ENCODE data around the gene TMEM247. TPM values are rescaled to one million over a fixed set of nuclear protein-coding genes. Genes with fewer than 3 reads are reported as not detected.

The TMEM247 gene
- total and polyA plus RNA-seq, 2 of the 8 experiments (the other 6 are each of a cell fraction or from before 2014, with no cell fraction given): not detected

GRCh38 chr2:46514738-46515137 is 35.4 kb downstream of the TMEM247 start:
- Histone ChIP-seq H2AFZ (ENCODE audit: low read length) (no peak overlapping the region), H3K4me1 (replicated peaks in 1 of 4; ENCODE audit: control insufficient read depth in 3 of 4, insufficient read depth in 4 of 4, low read length in 3 of 4) (no peaks in the 10 kb centered on the region), H2BK12ac (ENCODE audit: low read depth, low read length) (no peak overlapping the region), H3K4me3 (ENCODE audit: extremely low read depth in 1 of 4, insufficient read depth in 2 of 4, low read depth in 3 of 4, low read length in 4 of 4) (no peak overlapping the region), H4K5ac (ENCODE audit: insufficient read length, low read depth, low read length) (no peak overlapping the region), H4K91ac (replicated peaks; ENCODE audit: insufficient read length, low read length) (no peak overlapping the region), H3K23me2 (ENCODE audit: low read depth, low read length) (no peaks in the 10 kb centered on the region), H3K14ac (ENCODE audit: insufficient read length) (no peak overlapping the region), H4K20me1 (replicated peaks in 1 of 2; ENCODE audit: control insufficient read depth in 1 of 2, insufficient read depth in 2 of 2, low read length in 2 of 2) (no peaks in the 10 kb centered on the region), H3K4me2 (ENCODE audit: insufficient read depth in 1 of 2, low read depth in 2 of 2, low read length in 2 of 2) (no peak overlapping the region), H2BK20ac (ENCODE audit: low read length) (no peak overlapping the region), H2AK5ac (ENCODE audit: low read depth, low read length) (no peak overlapping the region), H3K4ac (replicated peaks; ENCODE audit: insufficient read length, low read depth, low read length) (no peak overlapping the region), H3K23ac (ENCODE audit: insufficient read length) (no peak overlapping the region), H3K36me3 (ENCODE audit: control insufficient read depth in 2 of 4, insufficient read depth in 4 of 4, low read length in 3 of 4) (no peaks in the 10 kb centered on the region; a peak in 1 of 8 replicates), H2BK5ac (ENCODE audit: low read depth, low read length) (no peak overlapping the region), H3K9ac (replicated peaks in 1 of 4; ENCODE audit: extremely low read depth in 1 of 4, low read depth in 3 of 4, low read length in 3 of 4) (no peak overlapping the region), H3K56ac (replicated peaks; ENCODE audit: insufficient read length, low read depth, low read length) (no peak overlapping the region), H2BK15ac (ENCODE audit: low read length) (no peak overlapping the region), H3K79me1 (ENCODE audit: low read depth, low read length) (no peaks in the 10 kb centered on the region), H2BK120ac (replicated peaks; ENCODE audit: low read depth, low read length) (no peak overlapping the region), H3K27ac (ENCODE audit: low read depth, low read length) (no peak overlapping the region), H3K79me2 (ENCODE audit: control insufficient read depth in 1 of 2, insufficient read depth in 2 of 2, low read length in 2 of 2) (no peaks in the 10 kb centered on the region), H3K9me3 (ENCODE audit: insufficient read depth in 2 of 2, low read depth in 1 of 2, low read length in 1 of 2) (no peaks in the 10 kb centered on the region), H3K27me3 (replicated peaks in 1 of 4; ENCODE audit: control insufficient read depth in 3 of 4, extremely low read depth in 1 of 4, insufficient read depth in 3 of 4, low read length in 3 of 4) (no peaks in the 10 kb centered on the region), H4K8ac (ENCODE audit: extremely low read depth, insufficient read depth, low read length) (no peak overlapping the region), H3K18ac (ENCODE audit: extremely low read depth, low read length) (no peak overlapping the region)
- POLR2A ChIA-PET (ENCODE audit: partially characterized antibody): no interaction called here
- WGBS, 2 experiments (ENCODE audit: extremely low coverage in 1 of 2, insufficient coverage in 1 of 2, insufficient read length in 1 of 2, insufficient replicate concordance in 2 of 2, low coverage in 1 of 2, low lambda C conversion rate in 2 of 2, missing lambda C conversion rate in 1 of 2): 96% methylated on average over 1 of the region's 1 CpG; no CpG with 5 or more reads in 1 of the 2 experiments
- no peak for DNase-seq (ENCODE audit: low read depth in 1 of 2, low spot score in 2 of 2)
- CTCF ChIA-PET (ENCODE audit: partially characterized antibody): interaction anchor here (0.6 kb wide), 1 partner anchor 364 kb away, joined by 3 read pairs; no protein-coding TSS in a partner anchor
- no peak for FAIRE-seq
- TF ChIP-seq ZNF274 (IDR thresholded peaks at IDR 0.05; ENCODE audit: borderline replicate concordance, extremely low read depth, low read length): no peak
- no peak for TF ChIP-seq TAF1 (IDR thresholded peaks at IDR 0.05; ENCODE audit: low read depth, low read length)
- no peak for TF ChIP-seq TBP (IDR thresholded peaks at IDR 0.05; ENCODE audit: low read depth, low read length)
- no peak for TF ChIP-seq CTBP2 (IDR thresholded peaks at IDR 0.05; ENCODE audit: borderline replicate concordance, insufficient read depth, insufficient read length, low read length)
- TF ChIP-seq, protein P1, sequence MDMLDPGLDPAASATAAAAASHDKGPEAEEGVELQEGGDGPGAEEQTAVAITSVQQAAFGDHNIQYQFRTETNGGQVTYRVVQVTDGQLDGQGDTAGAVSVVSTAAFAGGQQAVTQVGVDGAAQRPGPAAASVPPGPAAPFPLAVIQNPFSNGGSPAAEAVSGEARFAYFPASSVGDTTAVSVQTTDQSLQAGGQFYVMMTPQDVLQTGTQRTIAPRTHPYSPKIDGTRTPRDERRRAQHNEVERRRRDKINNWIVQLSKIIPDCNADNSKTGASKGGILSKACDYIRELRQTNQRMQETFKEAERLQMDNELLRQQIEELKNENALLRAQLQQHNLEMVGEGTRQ (IDR thresholded peaks at IDR 0.05; ENCODE audit: low read length): no peak
- TF ChIP-seq, protein P2, sequence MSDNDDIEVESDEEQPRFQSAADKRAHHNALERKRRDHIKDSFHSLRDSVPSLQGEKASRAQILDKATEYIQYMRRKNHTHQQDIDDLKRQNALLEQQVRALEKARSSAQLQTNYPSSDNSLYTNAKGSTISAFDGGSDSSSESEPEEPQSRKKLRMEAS (IDR thresholded peaks at IDR 0.05): no peak
- no peak for TF ChIP-seq RNF2 (IDR thresholded peaks at IDR 0.05; ENCODE audit: borderline replicate concordance, low read depth, low read length, missing control alignments, poor library complexity, severe bottlenecking)
- TF ChIP-seq EZH2 (IDR thresholded peaks at IDR 0.05; ENCODE audit: low read depth, low read length, severe bottlenecking): no peak
- no peak for TF ChIP-seq MAFK (IDR thresholded peaks at IDR 0.05; ENCODE audit: low read depth, low read length)
- TF ChIP-seq SP2 (IDR thresholded peaks at IDR 0.05; ENCODE audit: low read length): no peak
- no peak for TF ChIP-seq HDAC6 (IDR thresholded peaks at IDR 0.05; ENCODE audit: low read depth, low read length)
- no peak for TF ChIP-seq CBX8 (IDR thresholded peaks at IDR 0.05; ENCODE audit: borderline replicate concordance, low read depth, low read length)
- no peak for TF ChIP-seq EP300 (IDR thresholded peaks at IDR 0.05; ENCODE audit: borderline replicate concordance in 1 of 2, low read depth in 2 of 2, low read length in 2 of 2)

Measured in H1 (cell line).